Measurements from ENCODE around the gene ABAT. TPM values are rescaled to one million over a fixed set of nuclear protein-coding genes. Genes with fewer than 3 reads are reported as not detected.
A peak's percentile ranks its signal among the peaks of the same experiment; 100 is the strongest.

Gene ABAT
- total and polyA plus RNA-seq, 4 donors: 88.3 to 286 (median 191) TPM

GRCh38 chr16:8665529-8665928 is 8.9 kb upstream of the ABAT start:
- no peak overlapping the region for H3K27ac ChIP-seq (ENCODE audit: low read depth, low read length)

GRCh38 chr16:8667492-8667891 is 6.9 kb upstream of the ABAT start:
- H3K9me3 ChIP-seq (ENCODE audit: control insufficient read depth, insufficient read depth, low read length): no peaks in the 10 kb centered on the region
- no peak overlapping the region for H3K4me3 ChIP-seq (ENCODE audit: low read depth, low read length)

More at GRCh38 chr16:8665529-8665928, 8.9 kb upstream of the ABAT start:
- H3K9me3 ChIP-seq (ENCODE audit: control insufficient read depth, insufficient read depth, low read length): no peaks in the 10 kb centered on the region
- H3K27me3 ChIP-seq (ENCODE audit: control insufficient read depth, insufficient read depth, low read length): no peaks in the 10 kb centered on the region
- no peaks in the 10 kb centered on the region for H3K36me3 ChIP-seq (ENCODE audit: control insufficient read depth, insufficient read depth, low read length)
- WGBS (ENCODE audit: insufficient coverage): 59% methylated on average over 6 of the region's 6 CpGs
- H3K4me3 ChIP-seq (ENCODE audit: low read depth, low read length): no peak overlapping the region
- H3K4me1 ChIP-seq (ENCODE audit: control insufficient read depth, insufficient read depth, low read length): peaks cover 6% of the 10 kb centered on the region
- no peak for DNase-seq (ENCODE audit: low read depth in 4 of 6, low spot score in 6 of 6)

GRCh38 chr16:8668113-8668512 is 6.3 kb upstream of the ABAT start:
- H3K27ac ChIP-seq (ENCODE audit: low read depth, low read length): no peak overlapping the region
- no peaks in the 10 kb centered on the region for H3K4me1 ChIP-seq (ENCODE audit: control insufficient read depth, insufficient read depth, low read length)
- H3K9me3 ChIP-seq (ENCODE audit: control insufficient read depth, insufficient read depth, low read length): no peaks in the 10 kb centered on the region
- 72% methylated on average over 5 of the region's 5 CpGs for WGBS (ENCODE audit: insufficient coverage)
- H3K27me3 ChIP-seq (ENCODE audit: control insufficient read depth, insufficient read depth, low read length): no peaks in the 10 kb centered on the region
- H3K36me3 ChIP-seq (ENCODE audit: control insufficient read depth, insufficient read depth, low read length): no peaks in the 10 kb centered on the region
- DNase-seq (ENCODE audit: low read depth in 4 of 6, low spot score in 6 of 6): no peak
- no peak overlapping the region for H3K4me3 ChIP-seq (ENCODE audit: low read depth, low read length)

More at GRCh38 chr16:8667492-8667891, 6.9 kb upstream of the ABAT start:
- no peaks in the 10 kb centered on the region for H3K36me3 ChIP-seq (ENCODE audit: control insufficient read depth, insufficient read depth, low read length)
- no peak for DNase-seq (ENCODE audit: low read depth in 4 of 6, low spot score in 6 of 6)
- H3K27me3 ChIP-seq (ENCODE audit: control insufficient read depth, insufficient read depth, low read length): no peaks in the 10 kb centered on the region
- H3K27ac ChIP-seq (ENCODE audit: low read depth, low read length): no peak overlapping the region
- 71% methylated on average over 2 of the region's 3 CpGs for WGBS (ENCODE audit: insufficient coverage)
- no peaks in the 10 kb centered on the region for H3K4me1 ChIP-seq (ENCODE audit: control insufficient read depth, insufficient read depth, low read length)

GRCh38 chr16:8669481-8669880 is 4.9 kb upstream of the ABAT start:
- DNase-seq (ENCODE audit: low read depth in 4 of 6, low spot score in 6 of 6): no peak
- Histone ChIP-seq H3K27me3 (ENCODE audit: control insufficient read depth, insufficient read depth, low read length) (no peaks in the 10 kb centered on the region), H3K36me3 (ENCODE audit: control insufficient read depth, insufficient read depth, low read length) (no peaks in the 10 kb centered on the region), H3K27ac (ENCODE audit: low read depth, low read length) (no peak overlapping the region), H3K4me1 (ENCODE audit: control insufficient read depth, insufficient read depth, low read length) (peaks cover 4% of the 10 kb centered on the region), H3K4me3 (ENCODE audit: low read depth, low read length) (no peak overlapping the region), H3K9me3 (ENCODE audit: control insufficient read depth, insufficient read depth, low read length) (no peaks in the 10 kb centered on the region)
- WGBS (ENCODE audit: insufficient coverage): no CpG with 5 or more reads among the region's 1 CpG

GRCh38 chr16:8670014-8670560 is 4.3 kb upstream of the ABAT start:
- no peaks in the 10 kb centered on the region for H3K9me3 ChIP-seq (ENCODE audit: control insufficient read depth, insufficient read depth, low read length)
- H3K27me3 ChIP-seq (ENCODE audit: control insufficient read depth, insufficient read depth, low read length): no peaks in the 10 kb centered on the region
- peaks cover 6% of the 10 kb centered on the region for H3K4me1 ChIP-seq (ENCODE audit: control insufficient read depth, insufficient read depth, low read length)
- no peak overlapping the region for H3K4me3 ChIP-seq (ENCODE audit: low read depth, low read length)
- no CpG with 5 or more reads among the region's 1 CpG for WGBS (ENCODE audit: insufficient coverage)
- H3K36me3 ChIP-seq (ENCODE audit: control insufficient read depth, insufficient read depth, low read length): no peaks in the 10 kb centered on the region
- H3K27ac ChIP-seq (ENCODE audit: low read depth, low read length): no peak overlapping the region
- DNase-seq (ENCODE audit: low read depth in 4 of 6, low spot score in 6 of 6): no peak

- no peaks in the 10 kb centered on the region for H3K36me3 ChIP-seq (ENCODE audit: control insufficient read depth, insufficient read depth, low read length)
Measured at GRCh38 chr16:8673611-8674412, 605 bp upstream of the ABAT start.

GRCh38 chr16:8675183-8676159 is 1.1 kb downstream of the ABAT start:
- Histone ChIP-seq H3K4me1 (ENCODE audit: control insufficient read depth, insufficient read depth, low read length) (peaks cover 33% of the 10 kb centered on the region), H3K27me3 (ENCODE audit: control insufficient read depth, insufficient read depth, low read length) (no peaks in the 10 kb centered on the region), H3K9me3 (ENCODE audit: control insufficient read depth, insufficient read depth, low read length) (no peaks in the 10 kb centered on the region), H3K36me3 (ENCODE audit: control insufficient read depth, insufficient read depth, low read length) (no peaks in the 10 kb centered on the region), H3K4me3 (ENCODE audit: low read depth, low read length) (peak overlapping the region; percentile 83), H3K27ac (ENCODE audit: low read depth, low read length) (no peak overlapping the region)
- peak in 2 of 6 donors; percentile 75 to 81 for DNase-seq (ENCODE audit: low read depth in 4 of 6, low spot score in 6 of 6)
- WGBS (ENCODE audit: insufficient coverage): 26% methylated on average over 11 of the region's 13 CpGs

More at GRCh38 chr16:8673611-8674412, 605 bp upstream of the ABAT start:
- DNase-seq (ENCODE audit: low read depth in 4 of 6, low spot score in 6 of 6): no peak
- no peaks in the 10 kb centered on the region for H3K9me3 ChIP-seq (ENCODE audit: control insufficient read depth, insufficient read depth, low read length)
- H3K27me3 ChIP-seq (ENCODE audit: control insufficient read depth, insufficient read depth, low read length): no peaks in the 10 kb centered on the region
- WGBS (ENCODE audit: insufficient coverage): 7% methylated on average over 20 of the region's 24 CpGs
- peak overlapping the region; percentile 56 for H3K4me3 ChIP-seq (ENCODE audit: low read depth, low read length)
- H3K27ac ChIP-seq (ENCODE audit: low read depth, low read length): no peak overlapping the region
- H3K4me1 ChIP-seq (ENCODE audit: control insufficient read depth, insufficient read depth, low read length): peaks cover 33% of the 10 kb centered on the region

- H3K4me1 ChIP-seq (ENCODE audit: control insufficient read depth, insufficient read depth, low read length): peaks cover 33% of the 10 kb centered on the region
- 38% methylated on average over 5 of the region's 5 CpGs for WGBS (ENCODE audit: insufficient coverage)
- H3K27ac ChIP-seq (ENCODE audit: low read depth, low read length): no peak overlapping the region
- H3K4me3 ChIP-seq (ENCODE audit: low read depth, low read length): no peak overlapping the region
- no peaks in the 10 kb centered on the region for H3K27me3 ChIP-seq (ENCODE audit: control insufficient read depth, insufficient read depth, low read length)
- no peak for DNase-seq (ENCODE audit: low read depth in 4 of 6, low spot score in 6 of 6)
- no peaks in the 10 kb centered on the region for H3K9me3 ChIP-seq (ENCODE audit: control insufficient read depth, insufficient read depth, low read length)
- no peaks in the 10 kb centered on the region for H3K36me3 ChIP-seq (ENCODE audit: control insufficient read depth, insufficient read depth, low read length)
Measured at GRCh38 chr16:8676160-8676547, 1.7 kb downstream of the ABAT start.

- WGBS (ENCODE audit: insufficient coverage): 43% methylated on average over 4 of the region's 7 CpGs
- Histone ChIP-seq H3K4me3 (ENCODE audit: low read depth, low read length) (no peak overlapping the region), H3K36me3 (ENCODE audit: control insufficient read depth, insufficient read depth, low read length) (no peaks in the 10 kb centered on the region), H3K27ac (ENCODE audit: low read depth, low read length) (no peak overlapping the region), H3K9me3 (ENCODE audit: control insufficient read depth, insufficient read depth, low read length) (no peaks in the 10 kb centered on the region), H3K4me1 (ENCODE audit: control insufficient read depth, insufficient read depth, low read length) (peaks cover 35% of the 10 kb centered on the region), H3K27me3 (ENCODE audit: control insufficient read depth, insufficient read depth, low read length) (no peaks in the 10 kb centered on the region)
- no peak for DNase-seq (ENCODE audit: low read depth in 4 of 6, low spot score in 6 of 6)
Measured at GRCh38 chr16:8676737-8677375, 2.4 kb downstream of the ABAT start.

All from spinal cord (tissue), 10 donors.